ENCODE data around the gene OR13C5. TPM values are rescaled to one million over a fixed set of nuclear protein-coding genes. Genes with fewer than 3 reads are reported as not detected.

The OR13C5 gene
- total RNA-seq, 1 experiment from 2014 or later: not detected

- H3K9me3 ChIP-seq (ENCODE audit: control insufficient read depth, insufficient read depth, low read depth, low read length): no peaks in the 10 kb centered on the region
- TF ChIP-seq CTCF (IDR thresholded peaks at IDR 0.05): no peak
- no peak for TF ChIP-seq POLR2AphosphoS5 (IDR thresholded peaks at IDR 0.05; ENCODE audit: low read depth, low read length)
- no peak for TF ChIP-seq SIN3A (IDR thresholded peaks at IDR 0.05; ENCODE audit: borderline replicate concordance, insufficient read depth, low read depth, low read length)
- TF ChIP-seq REST (IDR thresholded peaks at IDR 0.05; ENCODE audit: insufficient read depth in 1 of 2, low read depth in 2 of 2, low read length in 1 of 2): no peak
- TF ChIP-seq TCF7L2 (IDR thresholded peaks at IDR 0.05; ENCODE audit: low read depth, low read length): no peak
- ChIA-PET CTCF (no interaction called here), POLR2A (no interaction called here)
- no TSS peak for BruUV-seq (replicated peaks)
- H3K36me3 ChIP-seq (ENCODE audit: control insufficient read depth, insufficient read depth, low read length): no peaks in the 10 kb centered on the region
- ATAC-seq: no peak
- no peaks in the 10 kb centered on the region for H3K27me3 ChIP-seq (ENCODE audit: control insufficient read depth, insufficient read depth, low read length)
- no peaks in the 10 kb centered on the region for H3K4me1 ChIP-seq (ENCODE audit: control insufficient read depth, insufficient read depth, low read length)
- intact Hi-C loops (cut with micrococcal nuclease; ENCODE audit: unreplicated experiment): no loop called here
- no peak within 1 kb of the TSS for H3K4me3 ChIP-seq (ENCODE audit: low read depth in 2 of 2, low read length in 2 of 2)
- no peak for DNase-seq (ENCODE audit: low read depth, low spot score)
- in situ Hi-C loops (cut with HindIII; ENCODE audit: low pct_unique_long_range_greater_than_20kb, low sequenced_read_pairs): no loop called here
- no peak within 1 kb of the TSS for H3K27ac ChIP-seq (ENCODE audit: low read length)
Measured at GRCh38 chr9:104618104-104618503, 18.9 kb upstream of the OR13C5 start, which contains the start of gene OR13C9. Gene OR13C9 (minus strand): TSS chr9:104618204. CDS start chr9:104618204, 0 bp downstream.

GRCh38 chr9:104617418-104617817 lies 18.2 kb upstream of the OR13C5 start:
- Histone ChIP-seq H3K27me3 (ENCODE audit: control insufficient read depth, insufficient read depth, low read length) (no peaks in the 10 kb centered on the region), H3K4me1 (ENCODE audit: control insufficient read depth, insufficient read depth, low read length) (no peaks in the 10 kb centered on the region), H3K27ac (ENCODE audit: low read length) (no peak overlapping the region), H3K9me3 (ENCODE audit: control insufficient read depth, insufficient read depth, low read depth, low read length) (no peaks in the 10 kb centered on the region), H3K4me3 (ENCODE audit: low read depth in 2 of 2, low read length in 2 of 2) (no peak overlapping the region), H3K36me3 (ENCODE audit: control insufficient read depth, insufficient read depth, low read length) (no peaks in the 10 kb centered on the region)
- no peak for ATAC-seq
- in situ Hi-C loops (cut with HindIII; ENCODE audit: low pct_unique_long_range_greater_than_20kb, low sequenced_read_pairs): no loop called here
- ChIA-PET POLR2A (no interaction called here), CTCF (no interaction called here)
- BruUV-seq (replicated peaks): no TSS peak
- DNase-seq (ENCODE audit: low read depth, low spot score): no peak
- no peak for TF ChIP-seq TCF7L2 (IDR thresholded peaks at IDR 0.05; ENCODE audit: low read depth, low read length)
- no peak for TF ChIP-seq SIN3A (IDR thresholded peaks at IDR 0.05; ENCODE audit: borderline replicate concordance, insufficient read depth, low read depth, low read length)
- no peak for TF ChIP-seq POLR2AphosphoS5 (IDR thresholded peaks at IDR 0.05; ENCODE audit: low read depth, low read length)
- no peak for TF ChIP-seq CTCF (IDR thresholded peaks at IDR 0.05)
- TF ChIP-seq REST (IDR thresholded peaks at IDR 0.05; ENCODE audit: insufficient read depth in 1 of 2, low read depth in 2 of 2, low read length in 1 of 2): no peak
- intact Hi-C loops (cut with micrococcal nuclease; ENCODE audit: unreplicated experiment): no loop called here

Measured in Panc1 (cell line).